Stimulated activated CD4-positive, alpha-beta T cell treated with anti-CD3 and anti-CD28 coated beads, Interleukin-15, amount 100 ng/mL, for 48 hours (primary cell): ENCODE data around the gene TLE5.

Experiments
- DNase-seq, 2 donors: peaks; one replicate each; pipeline ENCODE4 v3.0.0-alpha.2; 2020; ENCODE audit warnings: low read depth in 2 of 2

The TLE5 gene, protein sequence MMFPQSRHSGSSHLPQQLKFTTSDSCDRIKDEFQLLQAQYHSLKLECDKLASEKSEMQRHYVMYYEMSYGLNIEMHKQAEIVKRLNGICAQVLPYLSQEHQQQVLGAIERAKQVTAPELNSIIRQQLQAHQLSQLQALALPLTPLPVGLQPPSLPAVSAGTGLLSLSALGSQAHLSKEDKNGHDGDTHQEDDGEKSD

GRCh38 chr19:3062165-3063105 lies at the start of gene TLE5:
TSS of gene TLE5 (minus strand) at chr19:3062495. CDS start at chr19:3062200, 295 bp downstream.
- peak; percentile 44 to 55 for DNase-seq

DNA sequence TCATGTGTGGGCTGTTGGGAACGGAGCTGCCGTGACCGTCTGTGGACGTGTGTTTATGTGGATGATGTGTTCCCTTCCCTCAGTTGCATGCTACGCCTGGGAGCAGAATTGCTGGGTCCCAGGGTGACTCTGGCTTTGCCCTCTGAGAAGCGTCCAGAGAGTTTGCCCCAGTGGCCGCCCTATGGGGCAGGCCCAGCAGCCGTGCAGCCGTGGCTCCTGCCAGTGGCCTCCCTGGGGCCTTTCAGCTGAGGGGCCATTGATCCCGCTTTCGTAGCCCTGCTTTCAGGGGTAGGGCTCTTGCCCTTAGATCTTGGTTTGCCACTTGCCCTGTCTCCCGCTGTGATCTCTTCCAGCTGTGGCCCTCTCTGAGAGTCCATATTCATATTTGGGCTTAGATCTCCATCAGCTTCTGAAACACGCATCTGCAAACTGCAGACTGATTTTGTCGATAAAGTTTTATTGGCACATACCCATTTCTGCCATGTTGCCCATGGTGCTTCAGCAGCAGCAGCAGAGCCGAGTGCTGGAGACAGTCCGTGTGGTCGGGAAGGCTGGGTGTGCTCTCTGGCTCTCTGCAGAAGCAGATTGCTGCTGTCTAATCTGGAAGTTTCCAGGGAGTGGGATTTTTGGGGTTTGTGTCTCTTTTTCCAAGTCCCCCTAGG lies 49.4 kb upstream of the TLE5 start:
- no peak for DNase-seq

GRCh38 chr19:3110126-3110825 lies 48.0 kb upstream of the TLE5 start:
- DNase-seq, result no peak

- DNase-seq, result no peak
These were observed 47.2 kb upstream of the TLE5 start for GRCh38 chr19:3109491-3109890.

- peak; percentile 44 to 59 for DNase-seq
These were observed 46.5 kb upstream of the TLE5 start for GRCh38 chr19:3108775-3109174.

DNA sequence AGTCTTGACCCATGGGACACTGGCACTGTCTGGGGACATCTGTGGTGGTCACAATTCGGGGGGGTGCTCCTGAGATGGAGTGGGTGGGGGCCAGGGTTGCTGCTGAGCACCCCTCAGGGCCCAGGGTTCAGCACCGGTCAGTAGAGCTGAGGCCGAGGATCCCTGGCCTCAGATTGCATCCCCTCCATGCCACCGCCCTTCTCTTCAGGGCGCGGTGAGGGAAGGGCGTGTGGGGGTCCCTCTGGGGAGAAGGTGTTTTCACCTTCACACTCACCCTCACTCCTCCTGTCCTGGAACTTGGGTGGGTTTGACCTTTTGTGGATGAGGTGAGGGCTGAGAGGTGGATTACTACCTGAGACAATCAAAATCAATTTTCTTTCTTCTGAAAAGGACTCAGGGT lies 45.4 kb upstream of the TLE5 start:
- DNase-seq, result no peak

- no peak for DNase-seq
These were observed 44.3 kb upstream of the TLE5 start for GRCh38 chr19:3106509-3107141.

- DNase-seq, result no peak
These were observed 43.6 kb upstream of the TLE5 start for GRCh38 chr19:3105641-3106508.

- DNase-seq, result no peak
These were observed 42.4 kb upstream of the TLE5 start for GRCh38 chr19:3104708-3104983.

DNA sequence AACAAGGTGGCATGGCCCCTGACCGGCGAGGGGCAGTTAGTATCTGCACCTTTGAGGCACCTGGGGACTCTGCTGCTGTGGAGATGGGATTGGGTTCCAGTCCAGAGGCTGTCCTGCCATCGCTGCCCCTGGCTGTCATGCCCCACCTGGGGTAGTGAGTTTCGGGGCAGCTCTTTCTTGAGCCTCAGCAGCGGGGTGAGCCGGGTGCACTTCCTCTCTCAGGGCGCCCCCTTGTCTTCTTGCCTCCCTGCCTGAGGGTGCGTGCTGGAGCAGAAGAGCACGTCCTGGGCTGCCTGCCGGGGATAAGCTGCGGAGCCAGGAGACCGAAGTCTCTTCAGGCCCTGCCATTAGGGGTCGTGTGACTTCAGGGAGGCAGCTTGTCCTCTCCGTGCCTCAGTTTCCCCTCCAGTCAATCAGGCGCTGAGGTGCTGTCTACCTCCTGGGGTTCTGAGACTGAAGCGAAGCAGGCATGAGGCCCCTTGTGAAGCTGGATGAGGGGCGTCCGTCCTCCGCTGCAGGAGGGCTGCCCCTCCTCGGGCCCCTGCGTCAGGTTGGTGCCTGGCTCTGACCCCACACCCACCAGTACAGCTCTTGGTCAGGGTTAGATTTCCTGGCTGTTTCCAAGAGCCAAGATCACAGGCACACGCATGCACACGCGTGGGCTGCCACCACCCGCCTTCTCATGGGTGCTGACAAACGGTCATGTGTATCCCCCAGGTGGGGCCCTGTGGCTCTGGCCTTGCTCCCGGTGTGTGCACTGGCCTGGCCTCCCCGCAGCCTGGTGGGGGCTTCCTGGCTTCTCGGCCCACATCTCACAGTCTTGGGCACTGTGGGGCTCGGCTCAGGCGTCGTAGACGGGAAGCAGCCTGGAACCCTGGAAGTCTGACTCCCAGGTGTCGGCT lies 40.2 kb upstream of the TLE5 start:
- DNase-seq, result no peak

DNA sequence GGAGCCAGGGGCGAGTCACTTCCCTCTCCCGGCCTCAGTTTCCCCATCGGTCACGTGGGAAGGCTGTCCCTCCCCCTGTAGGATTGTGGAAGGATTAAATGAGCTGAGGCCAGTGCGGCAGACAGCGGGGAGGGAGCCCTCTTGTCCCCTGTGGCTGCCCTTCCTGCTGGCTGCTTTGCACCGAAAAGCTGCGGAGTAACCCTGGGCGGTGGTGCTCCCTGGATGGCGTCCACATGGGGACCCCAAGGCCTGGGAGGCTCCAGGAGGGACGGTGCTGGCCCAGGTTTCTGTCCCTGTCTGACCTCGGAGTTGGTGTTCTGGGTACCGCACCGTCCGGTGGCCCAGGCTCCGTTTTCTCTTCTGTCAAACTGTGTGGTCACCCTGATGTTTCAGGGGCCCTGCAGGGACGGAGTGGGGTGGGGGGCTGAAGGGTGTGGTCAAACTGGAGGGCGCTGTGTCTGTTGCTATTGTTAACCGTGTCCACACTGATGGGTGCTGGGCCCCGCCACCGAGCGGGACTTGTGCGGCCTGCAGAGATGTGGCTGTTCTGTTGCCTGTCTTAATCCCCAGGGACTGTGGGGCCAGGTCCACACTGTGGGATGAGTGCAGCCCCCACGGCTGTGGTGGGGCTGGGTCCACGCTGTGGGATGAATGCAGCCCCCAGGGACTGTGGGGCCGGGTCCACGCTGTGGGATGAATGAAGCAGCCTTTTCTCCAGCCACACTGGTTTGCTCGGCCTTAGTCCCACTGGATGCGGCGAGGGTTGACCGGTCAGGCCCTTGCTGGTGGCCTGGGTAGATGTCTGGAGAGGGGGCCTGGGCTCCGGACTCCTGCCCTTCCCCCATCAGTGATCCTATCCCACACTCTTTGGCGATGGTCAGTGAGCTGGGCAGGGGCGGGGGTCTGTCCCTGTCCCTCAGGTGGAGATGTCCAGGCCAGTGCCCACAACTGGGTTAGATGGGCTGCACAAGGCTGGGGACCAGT lies 38.7 kb upstream of the TLE5 start:
- DNase-seq, result no peak

DNA sequence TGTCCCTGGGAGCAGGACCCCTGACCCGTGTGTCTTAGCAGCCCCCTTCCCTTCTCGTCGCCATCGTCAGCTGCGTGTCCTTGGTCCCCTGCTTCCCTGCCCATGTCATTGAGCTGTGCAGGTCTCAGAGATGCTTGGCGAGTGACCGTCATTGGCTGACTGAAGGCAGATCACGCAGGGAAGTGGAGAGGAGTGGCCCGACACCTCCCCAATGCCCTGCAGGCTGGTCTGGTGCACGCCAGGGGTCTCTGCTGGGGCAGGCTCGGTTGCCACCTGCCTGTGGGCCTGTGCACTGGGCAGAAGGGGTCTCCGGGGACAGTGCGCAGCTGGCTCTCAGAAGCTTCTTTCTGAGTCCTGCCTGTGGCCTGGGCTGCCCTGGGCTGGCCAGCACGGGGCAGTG lies 38.0 kb upstream of the TLE5 start:
- DNase-seq, result no peak

DNA sequence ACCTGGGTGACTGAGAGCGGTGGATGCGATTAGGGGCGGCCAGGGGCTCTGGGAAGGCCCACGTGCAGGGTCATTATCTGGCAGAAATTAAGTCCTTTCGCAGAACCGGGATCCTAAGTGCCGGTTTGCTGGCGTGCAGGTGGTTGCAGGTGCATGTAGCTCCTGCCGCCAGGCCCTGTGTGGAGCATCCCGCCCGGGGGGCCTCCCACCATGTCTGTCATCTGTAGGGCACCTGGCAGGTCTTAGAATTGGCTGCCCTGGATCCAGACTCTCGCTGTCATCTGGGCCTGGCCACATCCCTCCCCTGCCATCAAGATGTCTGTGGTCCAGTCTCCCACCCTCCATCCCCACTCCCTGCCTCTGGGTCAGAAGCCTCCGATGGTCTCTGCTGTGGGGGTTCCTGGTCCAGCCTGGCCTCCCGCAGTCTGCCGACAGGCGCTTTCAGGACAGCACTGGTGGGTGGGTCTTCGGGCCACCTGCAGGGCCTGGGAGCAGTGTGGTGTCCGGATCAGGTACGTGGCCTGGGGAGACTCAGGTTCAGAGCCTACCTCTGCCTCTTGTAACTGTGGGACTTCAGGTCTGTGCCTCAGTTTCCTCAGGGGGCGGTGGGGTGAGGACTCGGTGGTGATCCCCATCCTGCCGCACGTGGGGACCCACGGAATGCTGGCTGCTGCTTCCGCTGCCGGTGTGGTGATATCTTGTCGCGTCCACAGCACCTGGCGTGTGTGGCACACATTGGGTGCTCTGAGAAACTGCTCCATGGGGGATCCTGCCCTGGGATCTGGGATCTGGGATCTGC lies 37.3 kb upstream of the TLE5 start:
- no peak for DNase-seq

- no peak for DNase-seq
These were observed 36.4 kb upstream of the TLE5 start for GRCh38 chr19:3098515-3099346.

DNA sequence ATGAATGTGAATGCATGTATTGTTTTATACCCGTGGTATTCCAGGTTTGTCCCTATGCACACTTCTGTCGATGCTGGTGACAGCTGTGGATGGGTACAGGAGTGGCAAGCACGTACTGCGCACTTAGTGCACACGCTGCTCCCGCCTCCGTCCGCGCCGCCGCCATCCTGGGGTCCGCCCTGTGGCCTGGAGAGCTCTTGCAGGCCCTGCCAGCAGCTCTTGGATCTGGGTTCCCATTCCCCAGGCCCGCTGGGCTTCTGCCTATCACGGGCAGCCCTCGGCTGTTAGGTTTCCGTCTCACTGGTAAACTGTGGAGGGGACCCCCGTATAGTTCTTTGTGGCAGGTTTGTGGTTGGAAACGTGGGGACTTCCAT lies 35.8 kb upstream of the TLE5 start:
- no peak for DNase-seq

DNA sequence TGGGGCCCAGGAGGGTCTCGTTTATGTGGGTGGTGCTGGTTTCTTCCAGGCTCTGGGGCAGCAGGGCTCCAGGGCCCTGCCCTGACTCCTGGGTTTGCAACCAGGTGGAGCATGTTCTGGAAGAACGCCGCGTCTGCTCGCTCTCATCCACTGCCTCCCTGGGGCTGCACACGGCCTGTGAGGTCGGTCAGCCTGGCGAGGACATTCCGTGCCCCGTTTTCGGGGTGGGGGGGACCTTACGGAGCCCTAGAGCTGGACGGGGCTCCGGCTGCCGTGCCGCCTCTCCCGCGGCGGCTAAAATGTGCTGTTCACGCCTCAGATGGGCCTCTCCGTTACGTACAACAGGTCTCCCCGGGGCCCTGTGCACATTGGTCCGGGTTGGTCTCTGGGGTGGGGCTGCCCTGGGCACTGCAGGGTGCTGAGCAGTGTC lies 35.2 kb upstream of the TLE5 start:
- no peak for DNase-seq

DNA sequence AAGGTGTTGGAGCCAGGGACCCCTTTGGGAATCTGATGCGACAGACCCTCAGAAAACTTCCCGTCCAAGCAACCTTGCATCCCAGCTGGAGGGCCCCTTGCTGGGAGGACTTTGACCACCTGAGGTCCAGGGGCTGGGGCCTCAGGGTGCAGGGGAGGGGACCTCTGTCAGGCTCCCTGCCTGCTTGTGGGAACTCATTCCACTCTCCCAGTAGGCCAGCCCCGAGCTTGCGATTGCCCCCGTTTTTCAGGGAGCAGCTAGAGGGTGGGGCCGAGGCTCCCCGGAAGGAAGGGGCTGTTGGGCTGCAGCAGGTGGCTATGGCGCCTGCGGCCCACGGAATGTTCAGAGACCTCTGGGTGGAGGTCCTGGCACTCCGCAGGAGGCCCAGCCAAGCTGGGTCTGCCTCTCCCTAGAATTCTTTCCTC lies 34.6 kb upstream of the TLE5 start:
- DNase-seq, result no peak
